H1 (cell line): Measurements from ENCODE around the gene PARP4. TPM values are rescaled to one million over a fixed set of nuclear protein-coding genes. Genes with fewer than 3 reads are reported as not detected.
"Not testable (repeated sequence)": the region's sequence is repeated elsewhere in the genome, so short reads cannot be mapped to it uniquely, and the experiment has no call there.

Experiments used
- CTCF ChIA-PET: fragments of 300-600 bp; sonication (Branson Sonifier 250); formaldehyde crosslinking; loops from one replicate; lab custom pipeline; 2021; ENCODE audit not compliant: partially characterized antibody; lab: Charles Lee
- POLR2A ChIA-PET: fragments of 300-600 bp; sonication (Branson Sonifier 250); formaldehyde crosslinking; loops from one replicate; lab custom pipeline; 2021; ENCODE audit warnings: inconsistent platforms; ENCODE audit not compliant: partially characterized antibody; lab: Charles Lee
- DNase-seq, 2 experiments: peaks; one replicate each; pipeline versions ENCODE4 v3.0.0 to v3.0.0-alpha.2; 2010 to 2022; ENCODE audit warnings: low spot score in 2 of 2, low read depth in 1 of 2, mixed read lengths in 1 of 2
- FAIRE-seq: peaks from 2 replicates; lab custom pipeline; 2011; peaks lifted over from hg19 to GRCh38; lab: Jason Lieb, UNC
- H2AFZ ChIP-seq: 2 replicates; pipeline ENCODE4 v1.8.1; 2012; ENCODE audit warnings: low read length, inconsistent platforms
- H2AK5ac ChIP-seq: 2 replicates; pipeline ENCODE4 v1.6.1; 2013; ENCODE audit warnings: low read depth, low read length
- H2BK120ac ChIP-seq: replicated peaks from 2 replicates; pipeline ENCODE3; 2013; ENCODE audit warnings: low read depth, low read length, inconsistent platforms
- H2BK12ac ChIP-seq: 2 replicates; pipeline ENCODE4 v1.6.1; 2013; ENCODE audit warnings: low read depth, low read length
- H2BK15ac ChIP-seq: 2 replicates; pipeline ENCODE4 v1.6.1; 2013; ENCODE audit warnings: low read length
- H2BK20ac ChIP-seq: 2 replicates; pipeline ENCODE4 v1.6.1; 2013; ENCODE audit warnings: low read length
- H2BK5ac ChIP-seq: 2 replicates; pipeline ENCODE4 v1.6.1; 2013; ENCODE audit warnings: low read depth, low read length
- H3K14ac ChIP-seq: 2 replicates; pipeline ENCODE4 v1.6.1; 2013; ENCODE audit warnings: inconsistent platforms; ENCODE audit not compliant: insufficient read length
- H3K18ac ChIP-seq: 2 replicates; pipeline ENCODE4 v1.6.1; 2013; ENCODE audit warnings: low read length; ENCODE audit errors: extremely low read depth
- H3K23ac ChIP-seq: 2 replicates; pipeline ENCODE4 v1.6.1; 2013; ENCODE audit warnings: inconsistent platforms; ENCODE audit not compliant: insufficient read length
- H3K23me2 ChIP-seq: 2 replicates; pipeline ENCODE4 v1.6.1; 2013; ENCODE audit warnings: low read depth, low read length
- H3K27ac ChIP-seq: 2 replicates; pipeline ENCODE4 v1.6.1; 2011; ENCODE audit warnings: low read depth, low read length, inconsistent platforms
- H3K27me3 ChIP-seq, 4 experiments: replicated peaks in 1 of 4; 1 replicate in 1 of 4; 2 replicates in 3 of 4; pipeline versions ENCODE4 v1.6.1 to v1.8.1; 2011 to 2013; ENCODE audit warnings: low read length in 3 of 4, mild to moderate bottlenecking in 3 of 4, inconsistent platforms in 2 of 4, mixed read lengths in 2 of 4, moderate library complexity in 1 of 4; ENCODE audit not compliant: control insufficient read depth in 3 of 4, insufficient read depth in 3 of 4; ENCODE audit errors: extremely low read depth in 1 of 4
- H3K36me3 ChIP-seq, 4 experiments: 2 replicates each; pipeline versions ENCODE4 v1.6.1 to v1.8.1; 2011 to 2013; ENCODE audit warnings: mild to moderate bottlenecking in 4 of 4, low read length in 3 of 4, moderate library complexity in 2 of 4, control low read depth in 1 of 4, inconsistent platforms in 1 of 4; ENCODE audit not compliant: insufficient read depth in 4 of 4, control insufficient read depth in 2 of 4
- H3K4ac ChIP-seq: replicated peaks from 2 replicates; pipeline ENCODE3; 2013; ENCODE audit warnings: low read length, low read depth, mixed read lengths, inconsistent platforms; ENCODE audit not compliant: insufficient read length
- H3K4me1 ChIP-seq, 4 experiments: replicated peaks in 1 of 4; 1 replicate in 1 of 4; 2 replicates in 3 of 4; pipeline versions ENCODE4 v1.6.1 to v1.8.1; 2011 to 2013; ENCODE audit warnings: low read length in 3 of 4, inconsistent platforms in 2 of 4, mixed read lengths in 1 of 4; ENCODE audit not compliant: insufficient read depth in 4 of 4, control insufficient read depth in 3 of 4
- H3K4me2 ChIP-seq, 2 experiments: 2 replicates each; pipeline versions ENCODE4 v1.6.1 to v1.8.1; 2011 to 2013; ENCODE audit warnings: low read depth in 2 of 2, low read length in 2 of 2, control low read depth in 1 of 2, inconsistent platforms in 1 of 2, mild to moderate bottlenecking in 1 of 2; ENCODE audit not compliant: insufficient read depth in 1 of 2
- H3K4me3 ChIP-seq, 4 experiments: fragments of 200-600, 300-600 bp in 1 of 4; sonication (generic), shearing (Covaris generic), sonication (Bioruptor Twin) in 1 of 4; 2 replicates each; pipeline versions ENCODE4 v1.5.1 to v1.8.1; 2011 to 2016; ENCODE audit warnings: low read length in 4 of 4, low read depth in 3 of 4, control low read depth in 2 of 4, inconsistent platforms in 2 of 4, mild to moderate bottlenecking in 2 of 4, mixed read lengths in 1 of 4, moderate library complexity in 1 of 4; ENCODE audit not compliant: insufficient read depth in 2 of 4; ENCODE audit errors: extremely low read depth in 1 of 4
- H3K56ac ChIP-seq: replicated peaks from 2 replicates; pipeline ENCODE3; 2013; ENCODE audit warnings: low read depth, mild to moderate bottlenecking, mixed read lengths, low read length, inconsistent platforms; ENCODE audit not compliant: insufficient read length
- H3K79me1 ChIP-seq: 2 replicates; pipeline ENCODE4 v1.6.1; 2013; ENCODE audit warnings: low read depth, low read length, control low read depth
- H3K79me2 ChIP-seq, 2 experiments: 2 replicates each; pipeline versions ENCODE4 v1.6.1 to v1.8.1; 2012 to 2013; ENCODE audit warnings: low read length in 2 of 2, mild to moderate bottlenecking in 2 of 2, inconsistent platforms in 1 of 2; ENCODE audit not compliant: insufficient read depth in 2 of 2, control insufficient read depth in 1 of 2
- H3K9ac ChIP-seq, 4 experiments: replicated peaks in 1 of 4; 1 replicate in 1 of 4; 2 replicates in 3 of 4; pipeline versions ENCODE4 v1.6.1 to v1.8.1; 2011 to 2013; ENCODE audit warnings: low read depth in 3 of 4, low read length in 3 of 4, control low read depth in 2 of 4, mild to moderate bottlenecking in 2 of 4, moderate library complexity in 2 of 4, inconsistent platforms in 1 of 4; ENCODE audit errors: extremely low read depth in 1 of 4
- H3K9me3 ChIP-seq, 2 experiments: 2 replicates each; pipeline versions ENCODE4 v1.6.1 to v1.8.1; 2012 to 2013; ENCODE audit warnings: mild to moderate bottlenecking in 2 of 2, moderate library complexity in 2 of 2, control low read depth in 1 of 2, inconsistent platforms in 1 of 2, low read depth in 1 of 2, low read length in 1 of 2, mixed read lengths in 1 of 2; ENCODE audit not compliant: insufficient read depth in 2 of 2
- H4K20me1 ChIP-seq, 2 experiments: replicated peaks in 1 of 2; 2 replicates each; pipeline versions ENCODE3 to v1.8.1; 2011 to 2013; ENCODE audit warnings: inconsistent platforms in 2 of 2, low read length in 2 of 2, mild to moderate bottlenecking in 1 of 2; ENCODE audit not compliant: insufficient read depth in 2 of 2, control insufficient read depth in 1 of 2
- H4K5ac ChIP-seq: 2 replicates; pipeline ENCODE4 v1.6.1; 2013; ENCODE audit warnings: low read length, low read depth, mixed read lengths, inconsistent platforms; ENCODE audit not compliant: insufficient read length
- H4K8ac ChIP-seq: 2 replicates; pipeline ENCODE4 v1.8.0; 2013; ENCODE audit warnings: mild to moderate bottlenecking, moderate library complexity, low read length, inconsistent platforms; ENCODE audit not compliant: insufficient read depth; ENCODE audit errors: extremely low read depth
- H4K91ac ChIP-seq: replicated peaks from 2 replicates; pipeline ENCODE3; 2013; ENCODE audit warnings: low read length, mixed read lengths, inconsistent platforms; ENCODE audit not compliant: insufficient read length
- CBX5 ChIP-seq: fragments of 300-800, 300-1000 bp; sonication (generic); IDR thresholded peaks from 2 replicates; pipeline ENCODE4 v1.7.1; 2016; ENCODE audit warnings: antibody characterized with exemption, low read length, low read depth
- EZH2 ChIP-seq: fragments of 200-600 bp; sonication (generic); IDR thresholded peaks from 2 replicates; pipeline ENCODE4 v1.7.1; 2012; ENCODE audit warnings: low read depth, mild to moderate bottlenecking, moderate library complexity, low read length, inconsistent platforms; ENCODE audit not compliant: severe bottlenecking
- MAFK ChIP-seq: IDR thresholded peaks from 2 replicates; pipeline ENCODE4 v1.6.1; 2012; ENCODE audit warnings: low read depth, mild to moderate bottlenecking, improper control_type of control experiment, low read length
- NANOG ChIP-seq: IDR thresholded peaks from 2 replicates; pipeline ENCODE4 v1.6.1; 2011; ENCODE audit warnings: low read length, low read depth, mild to moderate bottlenecking, inconsistent platforms; ENCODE audit not compliant: insufficient read depth, poor library complexity, severe bottlenecking
- POLR2AphosphoS5 ChIP-seq: IDR thresholded peaks from 2 replicates; pipeline ENCODE4 v1.6.1; 2011; ENCODE audit warnings: low read depth, low read length
- RAD21 ChIP-seq, 2 experiments: IDR thresholded peaks in 1 of 2; conservative IDR thresholded peaks in 1 of 2; 2 replicates each; pipeline ENCODE4 v1.6.1; 2011; ENCODE audit warnings: low read depth in 2 of 2, low read length in 2 of 2, improper control_type of control experiment in 1 of 2, inconsistent platforms in 1 of 2, mild to moderate bottlenecking in 1 of 2, moderate library complexity in 1 of 2
- WGBS, 2 experiments: shearing (Covaris generic) in 1 of 2; methylation state at CpG; one replicate each; pipeline versions ENCODE4 v1.1.6 to v1.1.7; 2013 to 2015; ENCODE audit warnings: low lambda C conversion rate in 2 of 2, mixed read lengths in 2 of 2, inconsistent platforms in 1 of 2, low coverage in 1 of 2, missing lambda C conversion rate in 1 of 2; ENCODE audit not compliant: insufficient replicate concordance in 2 of 2, insufficient coverage in 1 of 2, insufficient read length in 1 of 2; ENCODE audit errors: extremely low coverage in 1 of 2, missing lambda C conversion rate in 1 of 2; 5-methylcytosine and 5-hydroxymethylcytosine counted together
- polyA plus RNA-seq, 7 experiments: library from polyadenylated mRNA; depleted of rRNA in 3 of 7; stranded (reverse) in 5 of 7; unstranded in 2 of 7; fragments of >200 nt in 5 of 7; fragments of 200-250 nt in 2 of 7; gene quantifications; 1 replicate in 5 of 7; 2 replicates in 1 of 7; 4 replicates in 1 of 7; pipeline versions ENCODE4 v1.2.1 to v1.2.3, GENCODE V29; 2011 to 2013; ENCODE audit warnings: missing spikeins in 2 of 7, mixed read lengths in 2 of 7
- total RNA-seq: library from RNA; stranded (reverse); fragmentation: NEBNext Ultra II Directional; extraction: Animal tissue kit (Norgen Biotek cat#: 25700); gene quantifications from 2 replicates; pipeline ENCODE4 v1.2.1, GENCODE V29; 2021

Gene PARP4
- total and polyA plus RNA-seq, 2 of the 8 experiments (the other 6 are each of a cell fraction or from before 2014, with no cell fraction given): 22.2 to 40.3 TPM

DNA sequence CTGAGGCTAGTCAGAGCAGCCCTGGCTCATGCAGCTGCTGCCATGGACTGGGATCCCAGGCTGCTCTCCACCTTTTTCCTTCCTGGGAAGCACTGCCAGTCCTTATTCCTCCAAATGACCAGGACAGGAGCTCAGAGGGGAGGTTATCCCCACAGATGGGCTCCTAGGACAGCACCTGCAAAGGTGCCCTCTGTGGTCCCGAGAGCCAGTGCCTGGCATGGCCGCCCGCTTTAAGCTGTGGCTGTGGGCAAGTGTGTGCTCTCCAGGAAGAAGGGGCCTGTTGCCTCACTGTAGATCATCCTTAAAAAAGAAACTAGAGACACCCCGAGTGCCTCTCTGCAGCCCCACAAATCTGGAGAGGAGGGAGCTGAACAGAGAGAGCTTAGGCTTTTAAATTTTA lies 119.6 kb downstream of the PARP4 start (continued):
- TF ChIP-seq RAD21 (IDR thresholded peaks at IDR 0.05 in 1 of 2, conservative IDR thresholded peaks at IDR 0.05 in 1 of 2; ENCODE audit: low read depth in 2 of 2, low read length in 2 of 2): no peak
- TF ChIP-seq MAFK: no peak
- TF ChIP-seq POLR2AphosphoS5: no peak
- TF ChIP-seq CBX5: no peak
- TF ChIP-seq NANOG: no peak
- TF ChIP-seq EZH2: no peak

DNA sequence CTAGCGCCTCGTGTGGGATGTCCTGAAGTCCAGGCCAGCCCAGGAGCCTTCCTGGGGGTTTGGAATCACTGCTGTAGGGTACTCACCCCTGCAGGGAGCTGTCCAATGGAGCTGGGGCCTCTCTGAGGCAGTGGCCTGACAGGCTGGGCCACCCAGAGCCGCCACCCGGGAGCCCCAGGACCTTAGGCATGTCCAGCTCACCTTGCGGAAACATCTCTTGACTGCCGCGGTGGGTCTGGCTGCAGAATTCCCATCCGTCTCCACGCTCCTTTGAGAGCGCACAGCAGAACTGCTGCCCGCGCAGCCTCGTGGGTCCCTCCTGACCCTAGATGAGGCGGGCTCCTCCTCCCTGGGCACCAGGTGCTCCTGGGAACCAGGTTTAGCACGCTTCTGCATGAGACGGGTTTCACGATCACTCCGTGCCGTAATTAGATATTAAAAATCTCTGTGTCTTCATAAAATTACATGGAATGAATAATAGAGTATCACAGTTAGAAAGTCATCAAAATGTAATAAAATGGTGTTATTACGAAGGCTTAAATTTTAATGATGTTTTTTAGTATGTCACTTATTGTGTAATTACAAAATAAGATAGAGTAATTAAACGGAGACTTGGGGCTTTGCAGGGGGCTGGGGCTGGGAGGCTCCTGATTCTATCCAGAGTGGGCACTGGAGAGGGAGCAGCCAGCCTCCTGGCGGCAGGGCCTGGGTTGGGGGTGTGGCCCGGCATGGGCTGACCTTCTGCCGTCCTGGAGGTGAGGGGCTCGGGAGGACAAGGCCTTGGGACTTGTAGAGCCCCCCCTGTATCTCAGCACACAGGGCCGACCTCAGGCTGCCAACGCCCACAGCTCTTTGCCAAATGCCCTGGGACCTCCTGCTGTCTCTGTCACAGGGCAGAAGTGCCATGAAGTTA lies 120.6 kb downstream of the PARP4 start:
- H4K5ac ChIP-seq, H3K79me1 ChIP-seq, H2BK12ac ChIP-seq, H3K4me1 ChIP-seq, H2BK20ac ChIP-seq, H2AFZ ChIP-seq, DNase-seq, POLR2A ChIA-PET, H3K79me2 ChIP-seq, H3K9me3 ChIP-seq, H3K56ac ChIP-seq, H3K14ac ChIP-seq, H2AK5ac ChIP-seq, H3K27me3 ChIP-seq, H3K18ac ChIP-seq, H2BK15ac ChIP-seq, H4K8ac ChIP-seq, H3K27ac ChIP-seq, H3K23ac ChIP-seq, H3K9ac ChIP-seq, H3K23me2 ChIP-seq, CTCF ChIA-PET, H3K4me3 ChIP-seq, H2BK120ac ChIP-seq, H3K4me2 ChIP-seq, H3K4ac ChIP-seq, H4K20me1 ChIP-seq, FAIRE-seq, H2BK5ac ChIP-seq, H4K91ac ChIP-seq, H3K36me3 ChIP-seq: not testable (repeated sequence)
- 84% methylated on average over 21 of the region's 27 CpGs; no CpG with 5 or more reads in 1 of the 2 experiments for WGBS, 2 experiments
